HAP-1 (cell line): Measurements from ENCODE around the gene TRIM47.

Experiments
- DNase-seq, 2 experiments: peaks; one replicate each; pipeline ENCODE4 v3.0.0-alpha.2; 2016 to 2020; ENCODE audit warnings: low spot score in 2 of 2
- H3K27me3 ChIP-seq: fragments of 250-450 bp; sonication (Bioruptor Pico); 2 replicates; pipeline ENCODE4 v1.5.1; 2020; ENCODE audit warnings: low read depth, mild to moderate bottlenecking, moderate library complexity
- H3K36me3 ChIP-seq: fragments of 250-450 bp; sonication (Bioruptor Pico); replicated peaks from 2 replicates; pipeline ENCODE4 v1.5.1; 2020; ENCODE audit warnings: mild to moderate bottlenecking
- H3K4me1 ChIP-seq: fragments of 250-450 bp; sonication (Bioruptor Pico); 2 replicates; pipeline ENCODE4 v1.5.1; 2020; ENCODE audit warnings: mild to moderate bottlenecking
- H3K4me3 ChIP-seq: fragments of 250-450 bp; sonication (Bioruptor Pico); 2 replicates; pipeline ENCODE4 v1.5.1; 2020; ENCODE audit warnings: mild to moderate bottlenecking, moderate library complexity
- H3K9me3 ChIP-seq: fragments of 250-450 bp; sonication (Bioruptor Pico); 2 replicates; pipeline ENCODE4 v1.5.1; 2020; ENCODE audit warnings: mild to moderate bottlenecking, moderate library complexity
- in situ Hi-C: fragments of 300-500 bp; cut with MboI; formaldehyde crosslinking; loops from 3 replicates; pipeline ENCODE4 v1.14.3; 2020; ENCODE audit warnings: low sequenced_read_pairs, inconsistent platforms, mixed read lengths

Gene TRIM47

DNA sequence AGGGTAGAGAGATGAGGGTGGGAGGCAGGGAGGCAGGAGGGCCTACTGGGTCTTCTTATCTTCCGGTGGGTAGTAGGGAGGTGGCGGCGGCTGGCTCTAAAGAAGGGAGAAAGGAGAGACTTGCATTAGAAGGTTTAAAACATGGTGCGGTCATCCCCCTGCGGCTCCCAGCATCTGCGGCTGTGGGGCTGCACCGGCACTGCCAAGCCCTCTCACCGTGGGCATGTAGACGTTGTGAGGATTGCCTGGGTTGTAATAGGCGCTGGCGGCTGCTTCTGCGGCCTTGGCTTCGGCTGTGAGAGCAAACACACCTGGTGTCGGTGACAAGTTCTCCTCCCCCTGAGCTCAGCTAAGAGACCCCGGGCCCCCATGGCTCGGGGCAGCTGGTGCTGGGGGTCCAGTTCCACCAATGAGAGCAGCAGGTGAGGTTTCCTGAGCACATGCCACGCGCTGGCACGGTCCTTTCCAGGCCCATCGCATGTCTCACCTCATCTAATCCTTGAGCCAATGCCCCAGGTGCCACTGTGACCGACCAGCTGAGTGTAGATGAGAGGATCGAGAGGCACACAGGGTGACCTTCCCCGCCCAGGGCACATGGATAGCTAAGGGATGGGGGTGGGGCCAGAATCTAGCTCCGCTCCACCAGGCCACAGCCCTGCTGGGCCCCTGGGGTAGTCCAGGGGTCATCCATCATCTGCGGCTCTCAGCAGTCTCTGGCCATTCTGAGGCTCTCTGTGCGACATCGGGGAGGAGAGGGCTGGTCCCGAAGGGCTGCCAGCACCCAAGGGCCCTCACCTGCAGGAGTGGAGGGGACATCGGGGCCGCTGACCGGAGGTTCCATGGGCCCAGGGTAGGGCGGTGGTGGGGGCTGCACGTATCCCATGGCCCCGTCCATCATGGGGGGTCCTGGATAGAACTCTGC, 31.4 kb downstream of the TRIM47 start:
- H3K36me3 ChIP-seq = peaks cover 32% of the 10 kb centered on the region
- H3K9me3 ChIP-seq = no peaks in the 10 kb centered on the region
- no peak overlapping the region for H3K4me3 ChIP-seq
- no peak for DNase-seq
- in situ Hi-C loops = no loop called here
- no peaks in the 10 kb centered on the region for H3K27me3 ChIP-seq
- peaks cover 6% of the 10 kb centered on the region for H3K4me1 ChIP-seq

- H3K4me3 ChIP-seq = no peak overlapping the region
- in situ Hi-C loops = no loop called here
Measured at GRCh38 chr17:75845933-75846691, 32.3 kb downstream of the TRIM47 start.

GRCh38 chr17:75845058-75845711, 33.2 kb downstream of the TRIM47 start:
- peaks cover 23% of the 10 kb centered on the region for H3K36me3 ChIP-seq
- no peak overlapping the region for H3K4me3 ChIP-seq
- peak; percentile 71 to 86 for DNase-seq
- H3K4me1 ChIP-seq = peaks cover 6% of the 10 kb centered on the region
- no peaks in the 10 kb centered on the region for H3K9me3 ChIP-seq
- in situ Hi-C loops = no loop called here
- H3K27me3 ChIP-seq = no peaks in the 10 kb centered on the region

More at GRCh38 chr17:75845933-75846691, 32.3 kb downstream of the TRIM47 start:
- Histone ChIP-seq H3K27me3 (no peaks in the 10 kb centered on the region), H3K4me1 (peaks cover 6% of the 10 kb centered on the region), H3K36me3 (peaks cover 29% of the 10 kb centered on the region), H3K9me3 (no peaks in the 10 kb centered on the region)
- DNase-seq = no peak

DNA sequence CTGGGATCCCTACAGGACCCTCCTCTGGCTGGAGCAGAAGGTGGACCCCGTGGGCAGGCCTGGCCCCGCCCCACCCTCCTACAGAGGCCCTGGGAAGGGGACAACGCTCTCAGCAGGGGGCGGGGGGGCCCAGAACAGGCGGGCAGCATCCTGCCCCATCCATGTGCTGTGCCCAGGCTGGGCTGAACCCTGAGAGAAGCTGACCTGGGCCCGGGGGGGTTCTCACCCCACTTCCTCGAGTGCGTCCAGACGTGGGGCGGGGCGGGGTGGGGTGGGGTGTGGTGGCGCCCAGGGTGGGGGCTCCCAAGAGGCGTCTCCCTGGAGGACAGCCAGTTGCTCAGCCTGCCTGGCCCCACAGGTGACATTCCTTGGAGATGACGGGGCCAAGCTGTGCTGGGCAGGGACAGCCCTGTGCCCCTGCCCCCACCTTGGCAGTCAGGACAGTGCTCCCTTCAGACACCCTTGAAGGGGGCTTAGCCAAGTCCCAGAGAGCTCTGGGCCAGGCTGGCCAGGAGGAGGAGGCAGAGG, 33.8 kb downstream of the TRIM47 start:
- in situ Hi-C loops = no loop called here
- Histone ChIP-seq H3K4me3 (no peak overlapping the region), H3K36me3 (peaks cover 23% of the 10 kb centered on the region), H3K27me3 (no peaks in the 10 kb centered on the region), H3K4me1 (peaks cover 6% of the 10 kb centered on the region), H3K9me3 (no peaks in the 10 kb centered on the region)
- no peak for DNase-seq

DNA sequence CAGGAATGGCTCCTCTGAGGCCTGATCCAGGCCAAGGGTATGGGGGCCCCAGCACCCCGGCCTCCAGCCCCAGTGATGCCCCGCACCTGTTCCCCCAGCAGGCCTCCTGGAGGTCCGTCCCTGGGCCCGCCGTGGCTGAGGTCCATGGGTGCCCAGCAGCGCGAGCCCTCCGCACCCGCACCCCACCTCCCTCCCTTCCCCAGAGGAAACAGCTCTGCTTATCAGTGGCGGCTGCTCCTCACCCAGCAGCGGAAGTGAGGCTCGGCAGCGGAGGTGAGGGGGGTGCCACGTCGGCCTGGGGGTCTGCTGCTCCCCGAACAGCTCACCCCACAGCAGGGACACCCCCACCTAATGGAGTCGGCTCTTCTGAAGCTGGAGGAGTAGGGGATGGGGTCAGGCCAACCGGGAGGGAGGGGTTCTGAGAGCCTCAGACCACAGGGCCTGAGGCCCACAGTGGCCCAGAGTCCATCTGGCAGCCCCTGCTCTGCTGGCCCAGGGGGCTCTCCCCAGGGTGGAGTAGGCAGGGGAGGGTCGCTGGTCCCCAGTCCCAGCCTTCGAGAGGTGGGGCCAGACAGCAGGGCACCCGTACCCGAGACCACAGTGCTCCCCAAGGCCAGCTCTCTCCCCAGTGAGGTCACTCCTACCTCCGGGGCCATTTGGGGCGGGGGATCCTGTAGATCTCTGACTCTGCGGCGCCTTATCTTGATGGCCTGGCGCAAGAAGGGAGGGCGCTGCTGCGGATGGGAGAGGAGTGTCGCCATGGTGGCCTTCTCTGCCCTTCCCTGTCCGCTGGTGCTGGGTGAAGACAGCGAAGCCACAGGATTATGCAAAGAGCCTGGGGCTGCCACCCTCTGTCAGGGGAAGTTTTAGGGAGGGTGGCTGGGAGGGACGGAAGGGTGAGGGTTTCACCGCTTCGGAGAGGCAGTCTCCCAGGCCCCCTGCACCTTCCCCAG, 34.5 kb downstream of the TRIM47 start, which contains the start of gene UNC13D:
UNC13D (minus strand) TSS at position 828 of the 953 bp plus-strand sequence; CDS start at position 761, 67 bp downstream.
- peaks cover 6% of the 10 kb centered on the region for H3K4me1 ChIP-seq
- H3K27me3 ChIP-seq = no peaks in the 10 kb centered on the region
- peaks cover 18% of the 10 kb centered on the region for H3K36me3 ChIP-seq
- H3K9me3 ChIP-seq = no peaks in the 10 kb centered on the region
- no peak for DNase-seq
- in situ Hi-C loops = no loop called here
- no peak within 1 kb of the TSS for H3K4me3 ChIP-seq

DNA sequence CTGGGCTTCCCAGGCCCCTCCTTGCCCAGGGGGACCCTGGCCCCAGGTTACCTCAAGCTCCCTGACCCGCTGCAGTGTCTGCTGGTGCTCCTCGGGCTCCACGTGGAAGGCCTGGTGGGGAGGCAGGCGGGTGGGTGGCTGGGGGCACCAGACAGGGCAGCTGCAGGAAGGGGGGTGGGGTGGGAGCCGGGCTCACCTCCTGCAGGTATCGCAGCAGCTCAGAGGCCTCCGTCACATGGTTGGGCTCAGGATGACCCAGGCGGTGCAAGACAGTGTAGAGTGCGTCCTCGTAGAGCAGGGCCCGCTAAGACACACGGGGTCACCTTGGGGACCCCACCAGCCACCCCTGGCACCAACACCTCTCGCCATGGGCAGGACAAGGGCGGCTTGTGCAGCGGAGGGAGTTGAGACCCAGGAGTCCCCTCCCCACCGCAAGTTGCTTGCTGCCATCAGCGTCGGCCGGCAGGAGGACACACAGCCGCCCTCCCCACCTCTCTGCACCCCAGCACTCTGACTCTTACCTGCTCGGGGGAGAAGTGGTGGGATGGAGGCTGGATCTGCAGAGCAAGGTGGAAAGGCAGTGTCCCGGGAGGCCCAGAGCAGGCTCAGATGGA, 35.3 kb downstream of the TRIM47 start:
- no peaks in the 10 kb centered on the region for H3K27me3 ChIP-seq
- H3K9me3 ChIP-seq = no peaks in the 10 kb centered on the region
- H3K36me3 ChIP-seq = peaks cover 13% of the 10 kb centered on the region
- H3K4me1 ChIP-seq = peaks cover 6% of the 10 kb centered on the region
- H3K4me3 ChIP-seq = no peak overlapping the region
- no peak for DNase-seq
- in situ Hi-C loops = no loop called here

DNA sequence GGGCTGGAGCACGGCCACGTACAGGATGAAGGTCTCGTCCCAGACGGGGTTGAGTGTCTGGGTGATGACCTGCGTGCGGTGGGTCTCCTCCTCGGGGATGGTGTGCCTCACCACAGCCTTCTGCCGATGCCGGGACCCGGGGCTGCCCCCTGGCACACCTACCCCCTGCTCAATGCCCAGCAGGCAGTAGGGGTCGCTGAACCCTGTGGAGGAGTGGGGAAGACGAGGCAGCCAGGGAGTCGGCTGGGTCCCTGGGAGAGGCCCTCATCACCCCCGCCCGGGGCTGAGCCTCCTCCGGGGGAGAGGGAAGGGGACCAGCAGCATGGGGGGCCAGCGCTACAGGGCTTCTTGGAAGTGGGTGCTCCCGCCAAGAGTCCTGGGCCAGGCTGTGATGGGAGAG, 36.0 kb downstream of the TRIM47 start:
- peaks cover 6% of the 10 kb centered on the region for H3K4me1 ChIP-seq
- no peak overlapping the region for H3K4me3 ChIP-seq
- no peaks in the 10 kb centered on the region for H3K9me3 ChIP-seq
- no peak for DNase-seq
- in situ Hi-C loops = no loop called here
- H3K27me3 ChIP-seq = no peaks in the 10 kb centered on the region
- peaks cover 7% of the 10 kb centered on the region for H3K36me3 ChIP-seq

GRCh38 chr17:75840799-75841164, 37.6 kb downstream of the TRIM47 start:
- no peaks in the 10 kb centered on the region for H3K9me3 ChIP-seq
- H3K4me3 ChIP-seq = no peak overlapping the region
- DNase-seq = no peak
- in situ Hi-C loops = no loop called here
- H3K4me1 ChIP-seq = peaks cover 6% of the 10 kb centered on the region
- no peaks in the 10 kb centered on the region for H3K27me3 ChIP-seq
- H3K36me3 ChIP-seq = no peaks in the 10 kb centered on the region

DNA sequence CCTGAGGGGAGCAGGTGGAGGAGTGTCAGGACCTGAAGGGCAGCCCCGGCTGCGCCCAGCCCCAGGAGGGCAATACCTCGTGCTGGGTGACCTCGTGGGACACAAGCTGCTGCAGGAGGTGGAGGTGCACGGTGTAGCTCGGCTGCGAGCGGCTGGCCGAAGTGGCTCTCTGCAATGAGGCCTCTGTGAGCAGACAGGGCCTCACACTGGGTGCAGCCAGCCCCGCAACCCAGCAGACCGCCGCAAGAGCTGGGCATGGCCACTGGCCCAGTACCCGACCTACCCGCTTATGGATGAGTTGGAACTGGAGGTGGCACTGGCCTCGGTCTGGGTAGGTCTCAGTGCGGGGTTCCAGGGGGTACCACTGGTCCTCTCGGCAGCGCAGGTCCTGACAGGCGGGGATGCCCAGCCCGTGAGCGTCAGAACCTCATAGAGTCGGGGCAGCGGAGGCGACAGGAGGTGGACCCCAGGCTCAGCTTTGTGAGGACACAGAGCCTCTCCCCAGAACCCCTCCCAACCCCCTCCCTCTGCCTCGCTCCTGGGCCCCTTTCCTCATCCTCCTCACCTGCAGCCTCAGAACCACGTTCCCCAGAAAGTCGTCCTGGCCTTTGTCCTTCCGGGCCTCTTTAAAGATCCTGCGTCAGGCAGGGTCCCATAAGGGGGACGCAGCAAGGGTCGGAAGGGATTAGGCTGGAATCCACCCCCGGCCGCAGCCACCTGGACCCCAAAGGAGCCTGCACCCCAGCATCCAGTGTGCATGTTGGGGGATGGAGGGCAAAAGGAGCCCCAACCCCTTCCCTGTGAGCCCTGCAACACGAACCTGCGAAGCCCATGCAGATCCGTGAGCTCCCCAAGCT, 38.2 kb downstream of the TRIM47 start:
- peaks cover 2% of the 10 kb centered on the region; the same call in 1 of the 2 replicates for H3K4me1 ChIP-seq
- H3K36me3 ChIP-seq = no peaks in the 10 kb centered on the region
- DNase-seq = no peak
- in situ Hi-C loops = no loop called here
- no peaks in the 10 kb centered on the region for H3K9me3 ChIP-seq
- H3K27me3 ChIP-seq = no peaks in the 10 kb centered on the region
- no peak overlapping the region for H3K4me3 ChIP-seq

- Histone ChIP-seq H3K36me3 (no peaks in the 10 kb centered on the region), H3K4me3 (no peak overlapping the region), H3K27me3 (no peaks in the 10 kb centered on the region), H3K9me3 (no peaks in the 10 kb centered on the region), H3K4me1 (no peaks in the 10 kb centered on the region)
- DNase-seq = no peak
- in situ Hi-C loops = no loop called here
Measured at GRCh38 chr17:75838410-75838809, 40.0 kb downstream of the TRIM47 start.

- H3K9me3 ChIP-seq = no peaks in the 10 kb centered on the region
- H3K36me3 ChIP-seq = no peaks in the 10 kb centered on the region
- H3K4me3 ChIP-seq = no peak overlapping the region
- H3K27me3 ChIP-seq = no peaks in the 10 kb centered on the region
- DNase-seq = no peak
- no peaks in the 10 kb centered on the region for H3K4me1 ChIP-seq
- in situ Hi-C loops = no loop called here
Measured at GRCh38 chr17:75837899-75838298, 40.5 kb downstream of the TRIM47 start.

DNA sequence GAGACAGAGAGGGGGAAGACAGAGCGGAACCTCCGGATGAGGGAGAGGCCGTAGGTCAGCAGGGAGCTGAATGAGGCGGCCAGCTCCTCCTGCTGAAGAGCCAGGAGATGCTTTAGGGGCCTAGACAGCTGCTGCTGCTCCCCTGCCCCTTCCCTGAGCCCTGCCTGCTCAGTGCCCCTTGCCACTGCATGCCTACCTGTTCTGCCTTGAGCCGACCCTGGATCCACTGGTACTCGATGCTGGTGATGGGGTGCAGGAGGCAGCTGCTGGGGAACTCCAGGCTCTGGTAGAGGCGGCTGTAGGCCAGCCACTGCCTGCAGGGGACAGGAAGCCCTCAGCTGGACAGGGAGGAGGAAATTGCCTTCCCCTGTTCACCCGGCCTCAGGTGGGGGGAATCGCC, 41.8 kb downstream of the TRIM47 start:
- no peaks in the 10 kb centered on the region for H3K27me3 ChIP-seq
- no peaks in the 10 kb centered on the region for H3K36me3 ChIP-seq
- in situ Hi-C loops = no loop called here
- H3K9me3 ChIP-seq = no peaks in the 10 kb centered on the region
- DNase-seq = no peak
- H3K4me3 ChIP-seq = no peak overlapping the region
- no peaks in the 10 kb centered on the region for H3K4me1 ChIP-seq
